HG03103 (cell line): Measurements from ENCODE around the gene NFKBIB.
"Not testable (repeated sequence)": the region's sequence is repeated elsewhere in the genome, so short reads cannot be mapped to it uniquely, and the experiment has no call there.

Experiments used
- ATAC-seq: cut with Tn5 transposase; IDR thresholded peaks from one replicate; pipeline ENCODE4 v1.9.1; 2021; ENCODE audit warnings: low read depth; ENCODE audit not compliant: unreplicated experiment

Gene NFKBIB

GRCh38 chr19:38873400-38873799 lies 26.4 kb upstream of the NFKBIB start:
- not testable (repeated sequence) for ATAC-seq

GRCh38 chr19:38875656-38876395 lies 23.9 kb upstream of the NFKBIB start:
- no peak for ATAC-seq

DNA sequence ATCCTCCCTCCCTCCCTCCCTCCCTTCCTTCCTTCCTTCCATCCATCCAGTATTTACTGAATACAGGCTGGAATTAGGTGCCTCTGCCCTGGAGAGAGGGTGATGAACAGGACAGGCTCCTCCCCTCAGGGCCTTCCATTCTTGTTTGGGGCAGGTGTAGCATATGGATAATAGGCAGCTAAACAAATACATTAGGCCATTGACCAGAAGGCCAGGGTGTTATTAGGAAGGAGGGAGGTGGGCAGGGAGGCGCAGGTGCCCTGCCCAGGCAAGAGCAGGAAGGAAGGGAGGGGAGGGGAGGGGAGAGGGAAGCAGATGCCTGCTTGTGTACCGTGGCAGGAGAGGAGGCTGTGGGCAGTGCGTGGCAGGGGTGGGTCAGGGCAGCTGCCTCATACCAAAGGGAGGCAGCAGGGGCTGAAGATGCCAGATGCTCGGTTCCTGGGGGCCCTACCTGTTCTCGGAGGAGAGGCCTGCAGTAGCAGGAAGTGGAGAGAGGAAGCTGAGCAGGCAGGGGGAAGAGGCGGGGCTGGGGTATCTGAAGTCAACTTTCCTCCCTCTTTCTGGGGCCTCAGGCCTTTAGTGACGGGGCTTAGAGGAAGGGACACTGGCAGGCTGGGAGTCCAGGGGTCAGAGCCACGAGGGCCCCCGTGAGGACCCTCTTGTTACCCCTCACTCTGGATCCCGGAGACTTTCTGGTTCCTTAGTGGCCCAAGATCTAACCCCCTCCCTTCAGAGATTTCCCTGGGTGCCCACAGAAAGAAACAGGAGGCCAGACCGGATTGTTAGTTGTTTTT lies 21.8 kb upstream of the NFKBIB start, which contains the start of gene RINL:
RINL (minus strand) TSS at position 495 of the 794 bp plus-strand sequence. CDS start 1,533 bp downstream, outside the sequence.
- ATAC-seq, result no peak

GRCh38 chr19:38878575-38879399 lies 21.0 kb upstream of the NFKBIB start:
- no peak for ATAC-seq

DNA sequence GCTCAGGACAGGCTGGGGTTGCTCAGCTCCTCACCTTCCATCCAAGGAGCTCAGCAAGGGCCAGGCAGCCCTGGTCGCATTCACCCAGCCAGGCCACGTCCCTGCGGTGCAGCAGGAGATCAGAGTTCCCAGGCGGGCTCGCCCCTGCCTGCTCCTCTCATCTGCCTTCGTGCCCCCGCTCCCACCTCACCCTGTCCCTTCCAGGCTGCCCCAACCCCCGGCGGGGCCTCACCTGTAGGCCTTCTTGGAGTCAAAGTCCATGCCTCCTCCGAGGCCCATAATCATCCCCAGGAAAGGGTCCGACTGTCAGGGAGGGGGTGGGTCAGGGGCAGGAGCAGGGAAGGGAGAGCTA lies 20.4 kb upstream of the NFKBIB start:
- ATAC-seq, result no peak

DNA sequence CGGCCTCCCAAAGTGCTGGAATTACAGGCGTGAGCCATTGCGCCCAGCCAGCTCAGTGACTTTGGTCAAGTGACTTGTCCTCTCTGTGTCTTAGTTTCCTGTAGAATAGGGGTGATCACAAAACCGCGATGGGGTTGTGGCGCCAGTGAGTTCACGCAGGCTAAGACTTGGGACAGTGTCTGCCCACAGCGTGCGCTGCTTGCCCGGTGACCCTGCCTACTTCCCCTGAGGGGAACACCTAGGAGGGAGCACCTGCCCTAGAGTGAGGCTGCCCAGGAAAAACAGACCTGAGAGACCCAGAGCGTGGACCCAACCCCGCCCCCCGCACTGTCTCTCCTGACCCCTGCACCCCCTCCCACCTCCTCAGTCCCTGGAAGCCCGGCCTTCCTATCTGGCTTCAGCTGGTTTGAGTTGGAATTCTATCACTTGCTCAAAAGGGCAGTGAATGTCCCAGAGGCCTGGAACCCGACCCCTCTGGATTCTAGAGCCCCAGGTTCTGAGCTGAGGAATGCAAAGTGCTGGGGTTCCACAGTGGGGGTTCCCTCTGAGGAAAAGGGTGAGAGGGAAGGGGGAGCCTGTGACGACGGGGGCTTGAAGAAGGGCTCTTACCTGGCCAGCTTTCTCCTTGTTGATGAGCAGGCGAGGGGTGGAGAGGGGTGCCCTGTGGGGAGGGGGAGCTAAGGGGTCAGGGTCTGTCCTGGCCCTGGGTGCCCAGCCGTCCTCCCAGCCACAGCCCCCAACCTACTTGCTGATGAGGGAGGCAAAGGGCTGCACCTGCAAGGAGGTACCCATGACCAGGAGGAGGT lies 19.5 kb upstream of the NFKBIB start:
- ATAC-seq, result no peak

DNA sequence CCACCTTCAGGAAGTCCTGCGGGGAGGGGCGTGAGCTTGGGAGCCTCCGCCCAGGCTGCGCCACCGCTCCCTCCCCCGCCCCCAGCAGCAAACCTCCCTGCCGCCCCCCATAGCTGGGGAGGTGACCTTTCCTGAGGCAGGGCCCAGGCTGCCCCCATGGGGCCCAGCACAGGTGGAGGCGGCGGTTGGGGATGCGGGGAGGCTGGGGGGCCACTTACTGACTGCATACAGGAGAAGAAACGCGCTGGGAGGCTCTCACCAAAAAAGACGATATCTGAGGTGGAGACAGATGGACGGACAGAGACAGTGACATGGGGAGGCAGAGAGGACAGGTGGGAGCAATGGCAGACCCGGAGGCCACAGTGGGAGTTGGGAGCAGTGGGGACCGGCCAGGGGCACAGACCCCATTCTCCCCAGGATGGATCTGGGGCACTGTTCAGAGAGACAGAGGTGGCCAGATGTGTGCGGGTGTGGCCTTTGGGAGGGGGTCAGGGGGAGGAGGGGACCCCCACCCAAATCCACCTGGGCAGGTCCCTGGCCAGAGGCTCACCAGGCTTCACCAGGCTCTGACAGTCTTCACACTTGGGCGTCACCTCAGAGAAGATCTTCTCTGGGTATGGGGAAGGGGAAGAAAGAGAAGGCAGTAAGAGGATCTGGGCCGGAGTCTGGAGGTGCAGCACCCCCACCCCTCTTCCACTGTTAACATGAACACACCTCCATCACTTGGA lies 18.7 kb upstream of the NFKBIB start:
- ATAC-seq, result no peak

GRCh38 chr19:38883286-38883685 lies 16.5 kb upstream of the NFKBIB start:
- no peak for ATAC-seq

- not testable (repeated sequence) for ATAC-seq
Observed at GRCh38 chr19:38884691-38885090, 15.1 kb upstream of the NFKBIB start.

DNA sequence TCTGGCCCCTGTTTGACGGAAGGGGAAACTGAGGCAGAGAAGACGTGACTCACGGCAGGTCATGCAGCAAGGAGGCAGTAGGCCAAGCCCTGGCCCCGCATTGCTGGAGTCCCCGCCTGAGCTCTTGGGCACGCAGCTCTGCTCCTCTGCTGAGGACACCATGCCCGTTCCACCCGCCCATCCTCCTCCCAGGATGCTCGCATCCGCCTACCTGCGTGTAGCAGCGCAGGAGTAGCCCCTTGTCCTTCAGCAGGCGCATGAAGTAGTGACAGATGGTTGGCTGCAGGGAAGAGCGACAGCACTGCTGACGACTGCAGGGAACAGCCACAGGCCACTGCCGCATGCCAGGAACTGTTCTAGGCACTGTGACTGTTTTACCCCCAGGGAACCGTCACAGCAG lies 10.9 kb upstream of the NFKBIB start:
- no peak for ATAC-seq

GRCh38 chr19:38889803-38890202 lies 10.0 kb upstream of the NFKBIB start:
- ATAC-seq, result no peak

DNA sequence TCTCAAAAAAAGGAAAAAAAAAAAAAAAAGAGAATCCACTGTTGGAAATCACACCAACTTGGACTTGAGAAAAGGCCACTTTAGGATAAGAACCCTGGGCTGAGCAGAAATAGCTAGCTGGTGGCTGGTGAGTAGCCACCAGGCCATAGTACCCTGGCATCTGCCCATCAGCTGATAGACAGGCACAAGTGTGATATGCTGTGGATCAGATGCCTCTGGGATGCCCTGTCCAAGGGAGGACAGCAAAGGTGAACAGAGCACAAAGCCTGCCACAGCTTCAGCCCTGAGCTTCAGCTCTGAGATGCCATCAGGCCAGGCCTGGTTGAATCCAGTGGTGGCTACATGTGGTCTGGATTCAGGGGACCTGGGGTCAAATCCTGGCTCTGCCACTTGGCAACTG lies 9.1 kb upstream of the NFKBIB start:
- no peak for ATAC-seq

DNA sequence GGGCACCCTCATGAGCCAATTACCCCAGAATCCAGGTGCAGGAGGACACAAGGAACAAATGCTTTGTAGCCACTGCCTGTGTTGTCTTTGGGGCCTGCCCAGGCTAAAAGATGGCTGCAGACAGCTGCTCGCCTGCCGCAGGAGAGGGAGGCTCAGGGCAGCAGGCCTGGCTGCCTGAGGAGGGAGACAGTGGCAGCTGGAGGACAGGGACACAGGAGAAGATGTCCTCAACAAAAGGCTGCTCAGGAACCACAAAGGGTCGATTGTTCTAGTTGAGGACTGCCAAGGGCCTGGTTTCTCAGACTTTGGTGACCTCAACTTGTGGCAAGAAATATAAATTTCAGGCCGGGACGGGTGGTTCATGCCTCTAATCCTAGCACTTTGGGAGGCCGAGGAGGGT lies 8.0 kb upstream of the NFKBIB start:
- no peak for ATAC-seq

GRCh38 chr19:38892841-38893240 lies 6.9 kb upstream of the NFKBIB start:
- no peak for ATAC-seq

DNA sequence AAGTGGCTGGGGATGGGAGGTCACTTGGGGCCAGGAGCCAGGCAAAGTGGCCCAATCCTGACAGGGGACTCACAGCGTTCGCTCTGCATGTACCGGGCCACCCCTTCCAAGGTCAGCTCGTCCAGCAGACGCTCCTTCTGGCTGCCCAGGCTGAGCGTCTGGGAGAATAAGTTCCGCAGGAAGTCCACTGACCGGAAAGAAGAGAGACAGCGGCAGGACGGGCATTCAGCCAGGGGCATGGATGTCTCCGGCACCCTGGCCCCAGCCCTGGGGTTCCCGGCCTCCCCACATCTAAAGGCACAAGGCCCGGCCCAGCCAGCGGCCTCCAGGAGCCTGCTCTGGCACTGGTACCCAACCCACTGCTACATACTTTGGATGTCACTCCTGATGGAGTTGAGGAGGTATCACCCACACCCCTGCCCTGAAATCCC lies 6.4 kb upstream of the NFKBIB start:
- ATAC-seq, result no peak

DNA sequence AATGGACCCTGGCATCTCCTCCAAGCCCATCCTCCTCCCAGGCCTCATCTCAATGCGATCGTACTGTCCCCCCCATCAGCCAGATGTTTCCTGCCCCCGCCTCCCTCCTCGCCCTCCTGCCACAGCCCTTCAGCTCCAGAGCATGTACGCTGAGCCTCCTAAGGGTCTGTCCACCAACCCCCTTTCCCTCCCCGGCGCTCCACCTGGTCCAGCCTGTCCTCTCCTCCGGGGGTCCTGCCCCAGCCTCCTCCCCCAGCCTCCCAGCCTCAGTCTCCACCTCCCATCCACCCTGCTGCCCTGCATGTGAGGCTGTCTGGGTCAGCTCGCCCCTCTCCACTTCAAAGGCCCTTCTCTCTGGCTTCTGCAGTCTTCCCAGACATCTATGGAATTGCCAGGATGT lies 4.8 kb upstream of the NFKBIB start:
- no peak for ATAC-seq

GRCh38 chr19:38898788-38899446 lies 852 bp upstream of the NFKBIB start:
- ATAC-seq, result no peak

DNA sequence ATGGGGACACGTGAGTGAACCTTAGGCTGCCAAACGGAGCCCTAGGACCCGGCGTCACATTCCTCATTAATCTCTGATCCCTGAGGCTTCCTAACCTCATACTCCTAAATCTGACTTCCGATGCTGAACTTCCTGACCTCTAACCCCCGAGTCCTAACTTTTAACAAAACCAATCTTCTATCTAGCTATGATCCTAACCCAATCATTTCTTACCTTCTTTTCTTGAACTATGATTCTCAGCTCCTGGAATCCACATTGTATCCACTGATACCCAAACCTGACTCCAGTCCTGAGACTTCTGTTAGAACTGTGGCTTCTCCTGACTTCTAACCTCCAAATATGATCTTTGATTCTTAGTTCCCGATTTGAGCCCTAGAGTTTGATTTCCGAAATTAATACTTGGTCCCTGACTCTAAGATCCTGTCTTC lies 447 bp downstream of the NFKBIB start:
- ATAC-seq, result no peak

DNA sequence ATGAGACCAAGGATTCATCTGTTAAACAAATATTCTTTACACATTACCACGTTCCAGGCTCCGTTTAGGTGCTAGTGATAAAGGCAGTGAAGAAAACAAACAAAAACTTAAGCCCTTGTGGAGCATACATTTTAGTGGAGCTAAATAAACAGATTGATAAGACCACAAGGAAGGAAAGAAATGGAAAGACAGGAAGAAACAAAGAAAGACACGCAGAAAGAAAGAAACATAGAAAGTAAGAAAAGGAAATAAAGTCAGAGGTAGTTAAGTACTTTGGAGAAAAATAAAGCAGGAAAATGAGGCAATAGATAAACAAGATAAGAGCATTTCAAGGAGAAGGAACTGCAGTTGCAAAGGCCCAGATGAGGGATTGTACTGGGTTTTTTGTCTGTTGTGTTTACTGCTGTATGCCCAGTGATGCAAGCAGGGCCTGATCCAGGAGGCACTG lies 998 bp downstream of the NFKBIB start:
- no peak for ATAC-seq
